ENCODE data around the gene SLC49A4.

The SLC49A4 gene

GRCh38 chr3:122859021-122859805 lies 64.3 kb downstream of the SLC49A4 start:
- DNase-seq, result no peak

GRCh38 chr3:122862381-122862780 lies 67.5 kb downstream of the SLC49A4 start:
- no peak for DNase-seq

- DNase-seq, result no peak
Measured at GRCh38 chr3:122864498-122864897, 69.6 kb downstream of the SLC49A4 start.

GRCh38 chr3:122868322-122868721 lies 73.5 kb downstream of the SLC49A4 start:
- DNase-seq, result no peak

- DNase-seq, result no peak
Measured at GRCh38 chr3:122873741-122874515, 79.1 kb downstream of the SLC49A4 start.

- DNase-seq, result no peak
Measured at GRCh38 chr3:122875547-122876127, 80.8 kb downstream of the SLC49A4 start.

- DNase-seq, result no peak
Measured at GRCh38 chr3:122880173-122880572, 85.3 kb downstream of the SLC49A4 start.

- no peak for DNase-seq
Measured at GRCh38 chr3:122880624-122881023, 85.8 kb downstream of the SLC49A4 start.

- no peak for DNase-seq
Measured at GRCh38 chr3:122882361-122882947, 87.6 kb downstream of the SLC49A4 start.

- DNase-seq, result no peak
Measured at GRCh38 chr3:122886251-122886650, 91.4 kb downstream of the SLC49A4 start.

- no peak for DNase-seq
Measured at GRCh38 chr3:122886946-122887345, 92.1 kb downstream of the SLC49A4 start.

- DNase-seq, result no peak
Measured at GRCh38 chr3:122890077-122890719, 95.3 kb downstream of the SLC49A4 start.

- no peak for DNase-seq
Measured at GRCh38 chr3:122890720-122891220, 95.9 kb downstream of the SLC49A4 start.

- no peak for DNase-seq
Measured at GRCh38 chr3:122892118-122892960, 97.5 kb downstream of the SLC49A4 start.

GRCh38 chr3:122893282-122893681 lies 98.4 kb downstream of the SLC49A4 start:
- no peak for DNase-seq

GRCh38 chr3:122893754-122894668 lies 99.1 kb downstream of the SLC49A4 start:
- no peak for DNase-seq

GRCh38 chr3:122898298-122898697 lies 103.4 kb downstream of the SLC49A4 start:
- no peak for DNase-seq

GRCh38 chr3:122902326-122902725 lies 107.5 kb downstream of the SLC49A4 start:
- no peak for DNase-seq

GRCh38 chr3:122903171-122903570 lies 108.3 kb downstream of the SLC49A4 start:
- no peak for DNase-seq

- DNase-seq, result no peak
Measured at GRCh38 chr3:122907471-122907870, 112.6 kb downstream of the SLC49A4 start.

- no peak for DNase-seq
Measured at GRCh38 chr3:122908251-122908650, 113.4 kb downstream of the SLC49A4 start.

All from activated T-cell treated with anti-CD3 and anti-CD28 coated beads, Interleukin-2, amount 50 U/mL, for 48 hours (primary cell).